GM13977 (cell line): ENCODE data around the gene C12orf75.

Source experiments
- DNase-seq: peaks from one replicate; pipeline ENCODE4 v3.0.0; 2012; ENCODE audit warnings: low spot score
- in situ Hi-C: fragments of 300-500 bp; cut with MboI; formaldehyde crosslinking; loops from one replicate; pipeline ENCODE4 v1.12.0; 2022; ENCODE audit warnings: low sequenced_read_pairs, low pct_unique_long_range_greater_than_20kb, mixed read lengths, inconsistent platforms; ENCODE audit not compliant: unreplicated experiment
- TF ChIP-seq, protein P1 (sequence below): IDR thresholded peaks from 2 replicates; pipeline ENCODE4 v1.5.1; 2012; ENCODE audit warnings: mild to moderate bottlenecking, control low read depth; ENCODE audit not compliant: insufficient read depth; ENCODE audit errors: extremely low read depth, missing control alignments

C12orf75 gene

DNA sequence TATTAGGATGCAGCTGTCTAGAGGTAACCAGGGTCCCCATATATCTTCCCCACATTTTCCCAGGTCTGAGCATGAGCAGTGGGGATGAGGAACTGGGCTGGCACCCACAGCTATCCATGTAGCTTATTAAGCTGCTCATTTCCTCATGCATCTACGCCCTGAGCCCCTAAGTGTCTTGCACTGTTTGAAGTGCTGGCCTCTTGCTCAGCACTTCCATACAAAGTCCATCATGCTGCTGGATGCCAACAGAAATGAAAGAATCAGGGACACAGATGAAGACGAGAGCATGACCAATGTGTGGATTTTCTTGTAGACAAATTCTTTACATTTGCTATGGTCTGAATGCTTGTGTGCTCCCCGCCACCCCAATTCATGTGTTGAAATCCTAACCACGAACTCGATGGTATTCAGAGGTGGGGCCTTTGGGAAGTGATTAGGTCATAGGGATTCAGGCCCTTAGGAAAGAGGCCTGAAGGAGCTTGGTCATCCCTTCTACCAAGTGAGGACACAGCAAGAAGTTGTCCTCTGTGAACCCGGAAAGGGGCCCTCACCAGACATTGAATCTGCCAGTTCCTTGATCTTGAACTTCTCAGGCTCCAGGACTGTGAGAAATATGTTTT is 54.5 kb downstream of the C12orf75 start:
- in situ Hi-C loops, result loop anchor here (25.0 kb wide), 2 partner anchors 98 to 1198 kb away; no protein-coding TSS in a partner anchor
- DNase-seq, result no peak
- TF ChIP-seq, protein P1, sequence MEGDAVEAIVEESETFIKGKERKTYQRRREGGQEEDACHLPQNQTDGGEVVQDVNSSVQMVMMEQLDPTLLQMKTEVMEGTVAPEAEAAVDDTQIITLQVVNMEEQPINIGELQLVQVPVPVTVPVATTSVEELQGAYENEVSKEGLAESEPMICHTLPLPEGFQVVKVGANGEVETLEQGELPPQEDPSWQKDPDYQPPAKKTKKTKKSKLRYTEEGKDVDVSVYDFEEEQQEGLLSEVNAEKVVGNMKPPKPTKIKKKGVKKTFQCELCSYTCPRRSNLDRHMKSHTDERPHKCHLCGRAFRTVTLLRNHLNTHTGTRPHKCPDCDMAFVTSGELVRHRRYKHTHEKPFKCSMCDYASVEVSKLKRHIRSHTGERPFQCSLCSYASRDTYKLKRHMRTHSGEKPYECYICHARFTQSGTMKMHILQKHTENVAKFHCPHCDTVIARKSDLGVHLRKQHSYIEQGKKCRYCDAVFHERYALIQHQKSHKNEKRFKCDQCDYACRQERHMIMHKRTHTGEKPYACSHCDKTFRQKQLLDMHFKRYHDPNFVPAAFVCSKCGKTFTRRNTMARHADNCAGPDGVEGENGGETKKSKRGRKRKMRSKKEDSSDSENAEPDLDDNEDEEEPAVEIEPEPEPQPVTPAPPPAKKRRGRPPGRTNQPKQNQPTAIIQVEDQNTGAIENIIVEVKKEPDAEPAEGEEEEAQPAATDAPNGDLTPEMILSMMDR, result no peak

DNA sequence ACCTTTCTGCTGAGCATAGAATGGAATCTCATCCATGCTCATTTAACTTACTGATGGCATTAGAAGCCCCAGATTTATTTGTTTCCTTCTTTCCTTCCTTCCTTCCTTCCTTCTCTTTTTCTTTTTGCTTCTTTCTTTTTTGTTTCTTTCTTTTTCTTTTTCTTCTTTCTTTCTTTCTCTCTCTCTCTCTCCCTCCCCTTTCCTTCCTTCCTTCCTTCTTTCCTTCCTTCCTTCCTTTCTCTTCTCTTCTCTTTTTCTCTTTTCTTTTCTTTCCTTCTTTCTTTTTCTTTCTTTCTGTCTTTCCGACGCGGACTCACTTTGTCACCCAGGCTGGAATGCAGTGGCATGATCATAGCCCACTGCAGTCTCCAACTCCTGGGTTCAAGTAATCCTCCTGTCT is 55.9 kb downstream of the C12orf75 start:
- TF ChIP-seq, protein P1, result no peak
- in situ Hi-C loops, result loop anchor here (25.0 kb wide), 2 partner anchors 99 to 1199 kb away; no protein-coding TSS in a partner anchor
- DNase-seq, result no peak

DNA sequence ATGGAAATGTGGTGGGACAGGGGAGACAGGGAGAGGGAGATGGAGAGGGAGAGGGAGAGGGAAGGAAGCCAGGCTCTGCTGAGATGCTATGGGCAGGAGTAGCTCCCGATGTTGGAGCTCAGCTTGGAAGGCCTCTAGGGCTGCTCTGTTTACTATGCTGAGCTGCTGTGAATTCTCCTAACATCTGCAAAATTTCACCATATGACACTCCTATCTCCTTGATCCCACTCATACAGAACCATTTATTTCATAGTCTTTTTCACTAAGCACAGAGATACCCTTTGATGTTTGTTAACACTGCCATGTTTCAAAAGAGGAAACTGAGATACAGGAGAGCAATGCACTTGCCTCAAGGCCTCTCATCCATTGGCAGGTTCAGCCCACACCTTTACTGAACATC is 60.7 kb downstream of the C12orf75 start:
- TF ChIP-seq, protein P1, result no peak
- in situ Hi-C loops, result loop anchor here (25.0 kb wide), 2 partner anchors 104 to 1204 kb away; no protein-coding TSS in a partner anchor
- no peak for DNase-seq

DNA sequence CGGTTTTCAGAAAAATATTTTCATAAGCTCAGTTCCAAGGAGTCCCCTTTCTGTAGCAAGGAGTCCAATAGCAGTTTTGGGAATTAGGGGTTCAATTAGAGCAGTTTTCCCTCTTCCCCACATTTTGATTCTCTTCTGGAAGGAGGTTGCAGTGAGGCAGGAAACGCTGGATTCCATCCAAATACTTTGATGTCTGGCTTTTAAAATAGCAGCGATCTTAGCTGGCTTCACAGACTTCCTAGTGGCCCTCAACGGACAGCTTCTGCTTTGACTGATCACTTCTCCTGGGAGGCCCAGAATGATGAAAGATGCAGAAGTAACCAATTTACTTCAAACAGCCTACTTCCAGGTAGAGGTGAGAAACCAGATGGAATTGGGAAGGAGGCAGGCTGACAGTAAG is 63.1 kb downstream of the C12orf75 start:
- DNase-seq, result no peak
- TF ChIP-seq, protein P1, result no peak
- in situ Hi-C loops, result loop anchor here (25.0 kb wide), 2 partner anchors 106 to 1206 kb away; no protein-coding TSS in a partner anchor

DNA sequence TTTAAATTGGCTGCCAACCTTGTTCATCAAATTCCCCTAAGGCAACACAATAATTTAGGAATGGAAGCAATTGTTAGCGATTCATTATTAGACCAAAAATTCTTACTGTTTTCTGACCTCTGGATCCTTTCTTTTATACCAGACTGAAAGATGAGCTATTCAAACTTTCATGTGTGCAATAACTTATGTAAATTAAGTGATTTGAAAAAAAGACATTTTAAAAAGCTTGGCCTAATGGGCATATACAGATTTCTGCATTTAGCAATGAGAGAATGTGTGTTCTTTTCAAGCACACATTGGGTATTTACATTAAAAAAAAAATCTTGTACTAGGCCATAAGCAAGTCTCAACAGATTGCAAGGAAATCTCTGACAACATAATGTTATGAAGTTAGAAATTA is 65.5 kb downstream of the C12orf75 start:
- in situ Hi-C loops, result loop anchor here (25.0 kb wide), 2 partner anchors 109 to 1209 kb away; no protein-coding TSS in a partner anchor
- TF ChIP-seq, protein P1, result no peak
- DNase-seq, result no peak

DNA sequence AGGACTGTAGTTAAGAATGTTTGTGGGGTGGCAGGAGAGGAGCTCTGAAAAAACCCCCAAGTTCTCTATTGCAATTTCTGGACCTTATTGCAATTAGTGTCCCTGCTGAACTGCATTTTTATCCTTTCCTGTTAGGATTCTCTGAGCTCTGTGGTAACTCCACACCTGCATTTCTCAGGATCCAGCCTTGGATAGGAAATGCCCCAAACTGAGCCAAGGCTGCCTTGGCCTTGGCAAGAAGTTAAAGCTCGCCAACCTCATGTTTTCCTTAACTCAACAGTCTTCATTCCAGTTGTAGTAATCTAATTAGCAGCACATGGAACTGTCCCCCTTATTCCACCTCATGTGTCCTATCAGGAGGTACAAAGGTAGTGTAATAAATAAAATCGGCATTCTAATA is 66.5 kb downstream of the C12orf75 start:
- TF ChIP-seq, protein P1, result no peak
- in situ Hi-C loops, result loop anchor here (25.0 kb wide), 2 partner anchors 110 to 1210 kb away; no protein-coding TSS in a partner anchor
- no peak for DNase-seq
